ENCODE measurements around the gene GALNT9. TPM values are rescaled to one million over a fixed set of nuclear protein-coding genes. Genes with fewer than 3 reads are reported as not detected.
A peak's percentile ranks its signal among the peaks of the same experiment; 100 is the strongest.

The GALNT9 gene
- total RNA-seq, 1 experiment from 2014 or later: 2.6 TPM

- Histone ChIP-seq H3K9me3 (ENCODE audit: control insufficient read depth in 1 of 2, insufficient read depth in 1 of 2, low read depth in 1 of 2, low read length in 2 of 2) (no peaks in the 10 kb centered on the region), H3K9me2 (ENCODE audit: insufficient read depth) (no peaks in the 10 kb centered on the region), H2AFZ (ENCODE audit: low read depth, low read length, poor library complexity, severe bottlenecking) (no peak overlapping the region), H3K4me1 (ENCODE audit: control insufficient read depth in 1 of 2, insufficient read depth in 2 of 2, low read length in 2 of 2) (peaks cover 0 to 6% of the 10 kb centered on the region in 2 experiments; a peak in 1 of 4 replicates), H3K36me3 (ENCODE audit: control insufficient read depth in 1 of 2, insufficient read depth in 2 of 2, low read length in 2 of 2) (no peaks in the 10 kb centered on the region), H3K4me2 (ENCODE audit: low read length) (no peak overlapping the region), H3K4me3 (replicated peaks in 1 of 2; ENCODE audit: low read depth in 1 of 2, low read length in 2 of 2) (no peak overlapping the region), H3K9ac (ENCODE audit: low read length) (no peak overlapping the region), H3K27me3 (ENCODE audit: insufficient read depth, low read length) (no peaks in the 10 kb centered on the region), H4K20me1 (ENCODE audit: insufficient read depth) (no peaks in the 10 kb centered on the region), H3K79me2 (ENCODE audit: insufficient read depth, low read length) (no peaks in the 10 kb centered on the region), H3K27ac (ENCODE audit: low read depth, low read length) (no peak overlapping the region)
- ATAC-seq (no peak), DNase-seq (ENCODE audit: low read depth, low spot score) (no peak)
- TF ChIP-seq SIN3A (IDR thresholded peaks at IDR 0.05; ENCODE audit: low read depth) (no peak), EZH2 (IDR thresholded peaks at IDR 0.05) (no peak)
- ChIA-PET RAD21 (ENCODE audit: low non-redundant PET in 1 of 2, low total read pairs in 2 of 2, uncharacterized antibody in 2 of 2, unreplicated experiment in 2 of 2) (no interaction called here), POLR2A (no interaction called here), CTCF (no interaction called here)
- no TSS peak for BruUV-seq (replicated peaks)
- intact Hi-C loops (cut with micrococcal nuclease): no loop called here
Observed at GRCh38 chr12:132164426-132164825, 165.0 kb downstream of the GALNT9 start.

- H3K9me3 ChIP-seq (ENCODE audit: control insufficient read depth in 1 of 2, insufficient read depth in 1 of 2, low read depth in 1 of 2, low read length in 2 of 2): no peaks in the 10 kb centered on the region
- ChIA-PET RAD21 (ENCODE audit: low non-redundant PET in 1 of 2, low total read pairs in 2 of 2, uncharacterized antibody in 2 of 2, unreplicated experiment in 2 of 2) (no interaction called here), CTCF (interaction anchor here (1.5 kb wide), 1 partner anchor 252 kb away, joined by 3 read pairs; no protein-coding TSS in a partner anchor), POLR2A (no interaction called here)
- ATAC-seq: peak; percentile 60
- H3K27me3 ChIP-seq (ENCODE audit: insufficient read depth, low read length): no peaks in the 10 kb centered on the region
- intact Hi-C loops (cut with micrococcal nuclease): no loop called here
- H3K4me3 ChIP-seq (replicated peaks in 1 of 2; ENCODE audit: low read depth in 1 of 2, low read length in 2 of 2): no peak overlapping the region
- no peak overlapping the region for H3K27ac ChIP-seq (ENCODE audit: low read depth, low read length)
- no peak overlapping the region for H2AFZ ChIP-seq (ENCODE audit: low read depth, low read length, poor library complexity, severe bottlenecking)
- H3K79me2 ChIP-seq (ENCODE audit: insufficient read depth, low read length): no peaks in the 10 kb centered on the region
- DNase-seq (ENCODE audit: low read depth, low spot score): no peak
- peaks cover 0 to 11% of the 10 kb centered on the region in 2 experiments; a peak in 1 of 4 replicates for H3K4me1 ChIP-seq (ENCODE audit: control insufficient read depth in 1 of 2, insufficient read depth in 2 of 2, low read length in 2 of 2)
- no peak overlapping the region for H3K9ac ChIP-seq (ENCODE audit: low read length)
- BruUV-seq (replicated peaks): no TSS peak
- no peaks in the 10 kb centered on the region for H3K36me3 ChIP-seq (ENCODE audit: control insufficient read depth in 1 of 2, insufficient read depth in 2 of 2, low read length in 2 of 2)
- no peaks in the 10 kb centered on the region for H3K9me2 ChIP-seq (ENCODE audit: insufficient read depth)
- no peak overlapping the region for H3K4me2 ChIP-seq (ENCODE audit: low read length)
- TF ChIP-seq EZH2 (IDR thresholded peaks at IDR 0.05): no peak
- TF ChIP-seq CTCF (IDR thresholded peaks at IDR 0.05 in 2 of 3, conservative IDR thresholded peaks at IDR 0.05 in 1 of 3; ENCODE audit: borderline replicate concordance in 1 of 3, insufficient read depth in 1 of 3, low read depth in 2 of 3, low read length in 2 of 3): peak in 2 of 3 experiments; percentile 31 to 38; a peak in 3 of 6 replicates
- H4K20me1 ChIP-seq (ENCODE audit: insufficient read depth): no peaks in the 10 kb centered on the region
Observed at GRCh38 chr12:132163911-132164288, 165.5 kb downstream of the GALNT9 start.

Data from HCT116 (cell line).